ENCODE results near the gene TRIM4.
"Not testable (repeated sequence)": the region's sequence is repeated elsewhere in the genome, so short reads cannot be mapped to it uniquely, and the experiment has no call there.

TRIM4 gene, protein sequence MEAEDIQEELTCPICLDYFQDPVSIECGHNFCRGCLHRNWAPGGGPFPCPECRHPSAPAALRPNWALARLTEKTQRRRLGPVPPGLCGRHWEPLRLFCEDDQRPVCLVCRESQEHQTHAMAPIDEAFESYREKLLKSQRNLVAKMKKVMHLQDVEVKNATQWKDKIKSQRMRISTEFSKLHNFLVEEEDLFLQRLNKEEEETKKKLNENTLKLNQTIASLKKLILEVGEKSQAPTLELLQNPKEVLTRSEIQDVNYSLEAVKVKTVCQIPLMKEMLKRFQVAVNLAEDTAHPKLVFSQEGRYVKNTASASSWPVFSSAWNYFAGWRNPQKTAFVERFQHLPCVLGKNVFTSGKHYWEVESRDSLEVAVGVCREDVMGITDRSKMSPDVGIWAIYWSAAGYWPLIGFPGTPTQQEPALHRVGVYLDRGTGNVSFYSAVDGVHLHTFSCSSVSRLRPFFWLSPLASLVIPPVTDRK

DNA sequence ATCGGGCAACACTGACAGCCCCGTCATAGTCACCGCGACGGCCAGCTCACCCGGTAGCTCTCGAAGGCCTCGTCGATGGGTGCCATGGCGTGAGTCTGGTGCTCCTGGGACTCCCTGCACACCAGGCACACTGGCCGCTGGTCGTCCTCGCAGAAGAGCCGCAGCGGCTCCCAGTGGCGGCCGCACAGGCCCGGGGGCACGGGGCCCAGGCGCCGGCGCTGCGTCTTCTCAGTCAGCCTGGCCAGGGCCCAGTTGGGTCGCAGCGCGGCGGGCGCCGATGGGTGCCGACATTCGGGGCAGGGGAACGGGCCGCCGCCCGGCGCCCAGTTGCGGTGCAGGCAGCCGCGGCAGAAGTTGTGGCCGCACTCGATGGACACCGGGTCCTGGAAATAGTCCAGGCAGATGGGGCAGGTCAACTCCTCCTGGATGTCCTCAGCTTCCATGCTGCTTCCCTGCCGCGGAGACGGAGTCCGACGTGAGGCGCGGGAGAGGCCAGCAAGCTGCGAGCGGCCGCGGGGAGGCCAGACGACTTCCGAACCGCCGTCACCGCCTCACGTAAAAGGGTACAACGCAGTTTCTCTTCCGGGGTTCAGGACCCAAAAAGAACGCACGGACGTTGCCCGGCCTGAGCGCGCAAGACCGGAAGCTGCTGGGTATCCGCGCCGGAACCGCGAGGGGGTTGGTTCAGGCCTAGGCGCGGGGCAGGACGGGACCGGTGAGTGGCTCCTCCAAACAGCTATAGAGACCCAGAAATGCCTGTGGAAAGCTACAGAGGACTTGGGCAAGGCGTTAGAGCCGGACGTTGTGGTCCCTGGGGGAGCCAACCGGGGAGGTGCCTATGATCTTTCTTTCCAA, at the start of gene TRIM4:
TSS of gene TRIM4 (minus strand) at position 572 of the 855 bp plus-strand sequence. CDS start at position 443, 129 bp downstream.
- no peaks in the 10 kb centered on the region for H3K36me3 ChIP-seq (ENCODE audit: insufficient read depth, low read length)
- H3K4me3 ChIP-seq (ENCODE audit: low read length, poor library complexity, severe bottlenecking) = peak within 1 kb of the TSS; percentile 98
- H3F3A ChIP-seq (ENCODE audit: low read depth) = no peaks in the 10 kb centered on the region
- peaks cover 36% of the 10 kb centered on the region for H4K20me1 ChIP-seq (ENCODE audit: insufficient read depth, low read length, poor library complexity, severe bottlenecking)
- peaks cover 15% of the 10 kb centered on the region for H3K27me3 ChIP-seq (ENCODE audit: insufficient read depth, low read length, poor library complexity, severe bottlenecking)
- H3K9me2 ChIP-seq (replicated peaks; ENCODE audit: low read depth, low read length) = no peaks in the 10 kb centered on the region
- no peaks in the 10 kb centered on the region for H3K9me3 ChIP-seq (ENCODE audit: insufficient read depth, low read depth, low read length)
- peak within 1 kb of the TSS; percentile 93 for H3K4me2 ChIP-seq (ENCODE audit: low read depth, low read length, poor library complexity, severe bottlenecking)
- peaks cover 59% of the 10 kb centered on the region for H3K79me2 ChIP-seq (ENCODE audit: insufficient read depth, low read length)
- H3K4me1 ChIP-seq (ENCODE audit: insufficient read depth, low read length, poor library complexity, severe bottlenecking) = peaks cover 41% of the 10 kb centered on the region
- peak within 1 kb of the TSS; percentile 95 for H2AFZ ChIP-seq (ENCODE audit: low read length)
- H3K9ac ChIP-seq (ENCODE audit: low read depth, low read length, poor library complexity, severe bottlenecking) = peak within 1 kb of the TSS; percentile 91
- TF ChIP-seq EZH2phosphoT487 (IDR thresholded peaks at IDR 0.05; ENCODE audit: borderline replicate concordance) = no peak
- TF ChIP-seq, protein P1, sequence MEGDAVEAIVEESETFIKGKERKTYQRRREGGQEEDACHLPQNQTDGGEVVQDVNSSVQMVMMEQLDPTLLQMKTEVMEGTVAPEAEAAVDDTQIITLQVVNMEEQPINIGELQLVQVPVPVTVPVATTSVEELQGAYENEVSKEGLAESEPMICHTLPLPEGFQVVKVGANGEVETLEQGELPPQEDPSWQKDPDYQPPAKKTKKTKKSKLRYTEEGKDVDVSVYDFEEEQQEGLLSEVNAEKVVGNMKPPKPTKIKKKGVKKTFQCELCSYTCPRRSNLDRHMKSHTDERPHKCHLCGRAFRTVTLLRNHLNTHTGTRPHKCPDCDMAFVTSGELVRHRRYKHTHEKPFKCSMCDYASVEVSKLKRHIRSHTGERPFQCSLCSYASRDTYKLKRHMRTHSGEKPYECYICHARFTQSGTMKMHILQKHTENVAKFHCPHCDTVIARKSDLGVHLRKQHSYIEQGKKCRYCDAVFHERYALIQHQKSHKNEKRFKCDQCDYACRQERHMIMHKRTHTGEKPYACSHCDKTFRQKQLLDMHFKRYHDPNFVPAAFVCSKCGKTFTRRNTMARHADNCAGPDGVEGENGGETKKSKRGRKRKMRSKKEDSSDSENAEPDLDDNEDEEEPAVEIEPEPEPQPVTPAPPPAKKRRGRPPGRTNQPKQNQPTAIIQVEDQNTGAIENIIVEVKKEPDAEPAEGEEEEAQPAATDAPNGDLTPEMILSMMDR (conservative IDR thresholded peaks at IDR 0.05; ENCODE audit: low read length) = peak; percentile 32; the same call in 1 of the 2 replicates

DNA sequence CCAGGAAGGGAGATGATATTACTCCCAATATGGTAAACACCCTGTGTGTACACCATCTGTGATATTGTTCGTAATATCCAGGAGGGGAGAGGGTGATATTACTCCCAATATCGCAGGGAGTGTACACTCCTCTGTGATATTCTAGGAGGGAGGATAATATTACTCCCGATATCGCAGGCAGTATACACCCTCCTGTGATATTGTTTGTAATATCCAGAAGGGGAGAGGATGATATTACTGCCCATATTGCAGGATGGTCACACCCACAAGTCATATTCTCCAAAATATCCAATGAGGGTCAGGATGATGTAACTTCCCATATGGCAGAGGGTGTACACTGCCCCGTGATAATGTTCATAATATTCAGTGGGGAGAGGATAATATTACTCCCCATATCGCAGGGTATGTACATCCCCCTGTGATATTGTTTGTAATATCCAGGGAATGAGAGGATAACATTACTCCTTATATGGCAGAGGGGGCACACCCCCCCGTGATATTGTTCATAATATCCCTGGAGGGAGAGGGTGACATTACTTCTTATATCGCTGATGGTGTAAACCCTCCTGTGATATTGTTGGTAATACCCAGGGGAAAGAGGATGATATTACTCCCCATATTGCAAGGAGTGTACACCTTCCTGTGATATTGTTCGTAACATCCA, 39.4 kb upstream of the TRIM4 start:
- no peaks in the 10 kb centered on the region for H3K9me2 ChIP-seq (replicated peaks; ENCODE audit: low read depth, low read length)
- no peak overlapping the region for H3K4me2 ChIP-seq (ENCODE audit: low read depth, low read length, poor library complexity, severe bottlenecking)
- H3K4me1 ChIP-seq (ENCODE audit: insufficient read depth, low read length, poor library complexity, severe bottlenecking) = no peaks in the 10 kb centered on the region
- no peak overlapping the region for H2AFZ ChIP-seq (ENCODE audit: low read length)
- TF ChIP-seq, protein P1 (conservative IDR thresholded peaks at IDR 0.05; ENCODE audit: low read length) = no peak
- TF ChIP-seq EZH2phosphoT487 (IDR thresholded peaks at IDR 0.05; ENCODE audit: borderline replicate concordance) = no peak
- no peak overlapping the region for H3K4me3 ChIP-seq (ENCODE audit: low read length, poor library complexity, severe bottlenecking)
- H3F3A ChIP-seq (ENCODE audit: low read depth) = no peaks in the 10 kb centered on the region
- H3K9ac ChIP-seq (ENCODE audit: low read depth, low read length, poor library complexity, severe bottlenecking) = no peak overlapping the region
- H3K9me3 ChIP-seq (ENCODE audit: insufficient read depth, low read depth, low read length) = no peaks in the 10 kb centered on the region
- no peaks in the 10 kb centered on the region for H3K79me2 ChIP-seq (ENCODE audit: insufficient read depth, low read length)
- H3K27me3 ChIP-seq (ENCODE audit: insufficient read depth, low read length, poor library complexity, severe bottlenecking) = no peaks in the 10 kb centered on the region
- H3K36me3 ChIP-seq (ENCODE audit: insufficient read depth, low read length) = no peaks in the 10 kb centered on the region
- no peaks in the 10 kb centered on the region for H4K20me1 ChIP-seq (ENCODE audit: insufficient read depth, low read length, poor library complexity, severe bottlenecking)

DNA sequence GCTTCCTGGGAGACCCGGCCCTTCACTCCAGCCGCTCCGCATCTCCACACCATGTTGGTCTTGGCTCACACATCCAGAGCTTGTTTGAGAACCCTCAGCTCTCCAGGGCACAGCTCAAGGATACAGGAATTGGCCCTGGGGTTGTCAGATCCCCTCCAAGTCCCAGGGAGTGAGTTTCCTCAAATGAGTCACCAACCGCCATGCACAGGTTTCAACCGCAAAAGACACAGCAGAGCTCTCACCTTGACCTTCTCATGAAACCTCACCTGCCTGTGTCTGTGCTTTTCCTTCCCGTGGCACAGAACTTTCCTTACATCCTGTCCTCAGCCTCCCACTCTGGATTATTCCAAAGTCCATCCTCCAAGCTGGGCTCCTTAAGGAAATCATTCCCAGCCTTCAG, 35.9 kb upstream of the TRIM4 start:
- Histone ChIP-seq H3F3A (ENCODE audit: low read depth) (no peaks in the 10 kb centered on the region), H3K27me3 (ENCODE audit: insufficient read depth, low read length, poor library complexity, severe bottlenecking) (no peaks in the 10 kb centered on the region), H2AFZ (ENCODE audit: low read length) (no peak overlapping the region), H3K9me3 (ENCODE audit: insufficient read depth, low read depth, low read length) (no peaks in the 10 kb centered on the region), H3K79me2 (ENCODE audit: insufficient read depth, low read length) (no peaks in the 10 kb centered on the region), H3K4me2 (ENCODE audit: low read depth, low read length, poor library complexity, severe bottlenecking) (no peak overlapping the region), H3K4me3 (ENCODE audit: low read length, poor library complexity, severe bottlenecking) (no peak overlapping the region), H3K36me3 (ENCODE audit: insufficient read depth, low read length) (no peaks in the 10 kb centered on the region), H3K4me1 (ENCODE audit: insufficient read depth, low read length, poor library complexity, severe bottlenecking) (no peaks in the 10 kb centered on the region), H3K9ac (ENCODE audit: low read depth, low read length, poor library complexity, severe bottlenecking) (no peak overlapping the region), H3K9me2 (replicated peaks; ENCODE audit: low read depth, low read length) (no peaks in the 10 kb centered on the region), H4K20me1 (ENCODE audit: insufficient read depth, low read length, poor library complexity, severe bottlenecking) (no peaks in the 10 kb centered on the region)
- TF ChIP-seq EZH2phosphoT487 (IDR thresholded peaks at IDR 0.05; ENCODE audit: borderline replicate concordance) = no peak
- TF ChIP-seq, protein P1 (conservative IDR thresholded peaks at IDR 0.05; ENCODE audit: low read length) = no peak

DNA sequence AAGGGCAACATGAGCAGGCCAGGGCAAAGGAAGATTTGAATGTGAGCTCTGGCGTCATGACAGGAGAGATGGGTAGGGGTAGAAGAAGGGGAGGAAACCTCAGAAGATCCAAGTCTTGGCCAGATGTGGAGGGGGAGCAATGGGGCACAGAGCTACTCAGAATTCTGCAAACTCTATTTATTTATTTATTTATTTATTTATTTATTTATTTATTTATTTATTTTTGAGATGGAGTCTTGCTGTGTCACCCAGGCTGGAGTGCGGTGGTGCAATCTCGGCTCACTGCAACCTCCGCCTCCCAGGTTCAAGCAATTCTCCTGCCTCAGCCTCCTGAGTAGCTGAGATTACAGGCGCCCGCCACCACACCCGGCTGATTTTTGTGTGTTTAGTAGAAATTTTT, 35.3 kb upstream of the TRIM4 start:
- H3F3A ChIP-seq (ENCODE audit: low read depth) = not testable (repeated sequence)

More for the DNA sequence above, 35.3 kb upstream of the TRIM4 start:
- not testable (repeated sequence) for H3K9me2 ChIP-seq (replicated peaks; ENCODE audit: low read depth, low read length); H3K4me1 ChIP-seq (ENCODE audit: insufficient read depth, low read length, poor library complexity, severe bottlenecking); H3K9me3 ChIP-seq (ENCODE audit: insufficient read depth, low read depth, low read length); H3K4me3 ChIP-seq (ENCODE audit: low read length, poor library complexity, severe bottlenecking); H3K27me3 ChIP-seq (ENCODE audit: insufficient read depth, low read length, poor library complexity, severe bottlenecking); H2AFZ ChIP-seq (ENCODE audit: low read length); H3K36me3 ChIP-seq (ENCODE audit: insufficient read depth, low read length); H3K79me2 ChIP-seq (ENCODE audit: insufficient read depth, low read length); H3K9ac ChIP-seq (ENCODE audit: low read depth, low read length, poor library complexity, severe bottlenecking); H4K20me1 ChIP-seq (ENCODE audit: insufficient read depth, low read length, poor library complexity, severe bottlenecking); H3K4me2 ChIP-seq (ENCODE audit: low read depth, low read length, poor library complexity, severe bottlenecking)
